ENCODE data around the gene SPRR5.

GRCh38 chr1:152970495-152970894 is 23.5 kb downstream of the SPRR5 start, which contains the start of gene SPRR4:
- TF ChIP-seq CTCF (IDR thresholded peaks at IDR 0.05) = no peak
- no peak for TF ChIP-seq POLR2A (IDR thresholded peaks at IDR 0.05)

All from vagina (tissue), 2 donors.